Measurements from ENCODE around the gene HDAC5.

HDAC5 gene

DNA sequence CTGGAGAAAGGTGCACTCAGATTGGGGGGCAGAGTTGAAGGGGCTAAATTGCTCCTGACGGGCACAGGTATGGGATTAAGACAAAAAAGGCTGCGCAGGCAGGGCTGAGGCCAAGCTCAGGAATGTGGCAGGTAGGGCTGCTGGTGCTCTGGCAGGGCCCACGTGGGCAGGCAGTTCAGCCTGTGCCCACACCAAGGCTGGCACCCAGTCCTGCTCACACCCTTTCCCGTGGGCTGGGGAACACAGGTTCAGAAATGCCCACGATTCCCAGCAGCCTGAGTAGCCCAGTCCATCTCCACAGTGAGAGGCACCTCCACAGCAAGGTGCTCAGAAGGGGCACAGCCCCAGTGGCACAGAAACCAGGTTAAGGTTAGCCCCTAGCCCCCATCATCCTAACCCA lies 4.4 kb downstream of the HDAC5 start:
- no peak for DNase-seq (ENCODE audit: low read depth, low spot score)
- H3K4me3 ChIP-seq (ENCODE audit: low read length), result no peak overlapping the region
- H3K4me1 ChIP-seq (ENCODE audit: control insufficient read depth, insufficient read depth, low read length), result peaks cover 11% of the 10 kb centered on the region
- WGBS (ENCODE audit: insufficient coverage, insufficient read length), result no CpG with 5 or more reads among the region's 5 CpGs
- H3K27me3 ChIP-seq (ENCODE audit: control insufficient read depth, insufficient read depth, low read length), result no peaks in the 10 kb centered on the region
- H3K9me3 ChIP-seq (ENCODE audit: control insufficient read depth, insufficient read depth, low read length), result no peaks in the 10 kb centered on the region
- no peaks in the 10 kb centered on the region for H3K36me3 ChIP-seq (ENCODE audit: control insufficient read depth, insufficient read depth, low read length)
- no peak overlapping the region for H3K27ac ChIP-seq (ENCODE audit: low read length)

DNA sequence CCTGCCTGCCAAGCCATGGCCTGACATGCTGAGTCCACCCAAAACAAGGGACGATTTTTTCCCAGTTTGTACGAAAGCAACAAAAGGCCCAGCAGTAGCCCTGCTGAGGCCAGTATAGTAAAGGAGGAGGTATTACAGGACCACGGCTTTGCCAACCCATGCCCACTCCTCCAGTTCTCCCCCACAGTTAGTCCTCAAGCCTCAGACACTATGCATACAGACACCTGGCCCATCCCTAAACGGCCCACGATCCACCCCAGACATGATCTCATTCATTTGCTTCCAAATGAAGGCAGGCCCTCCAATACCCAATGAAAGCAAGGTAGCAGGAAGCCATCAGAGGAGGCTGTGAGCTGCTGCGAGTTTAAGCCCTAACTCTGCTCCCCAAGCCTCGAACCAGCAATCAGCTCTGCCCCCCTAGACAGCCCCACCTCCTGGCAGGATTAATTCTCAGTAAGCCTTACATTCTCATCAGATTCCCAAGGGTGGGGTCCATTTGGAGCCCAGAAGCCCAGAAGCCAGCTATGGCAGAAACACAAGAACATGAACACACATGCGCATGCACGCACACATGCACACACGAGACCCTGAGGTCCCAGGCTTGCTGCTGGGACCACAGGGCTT lies 4.9 kb downstream of the HDAC5 start:
- Histone ChIP-seq H3K36me3 (ENCODE audit: control insufficient read depth, insufficient read depth, low read length) (no peaks in the 10 kb centered on the region), H3K9me3 (ENCODE audit: control insufficient read depth, insufficient read depth, low read length) (no peaks in the 10 kb centered on the region), H3K27ac (ENCODE audit: low read length) (no peak overlapping the region), H3K4me1 (ENCODE audit: control insufficient read depth, insufficient read depth, low read length) (peaks cover 10% of the 10 kb centered on the region), H3K4me3 (ENCODE audit: low read length) (no peak overlapping the region), H3K27me3 (ENCODE audit: control insufficient read depth, insufficient read depth, low read length) (no peaks in the 10 kb centered on the region)
- no CpG with 5 or more reads among the region's 10 CpGs for WGBS (ENCODE audit: insufficient coverage, insufficient read length)
- DNase-seq (ENCODE audit: low read depth, low spot score), result no peak

DNA sequence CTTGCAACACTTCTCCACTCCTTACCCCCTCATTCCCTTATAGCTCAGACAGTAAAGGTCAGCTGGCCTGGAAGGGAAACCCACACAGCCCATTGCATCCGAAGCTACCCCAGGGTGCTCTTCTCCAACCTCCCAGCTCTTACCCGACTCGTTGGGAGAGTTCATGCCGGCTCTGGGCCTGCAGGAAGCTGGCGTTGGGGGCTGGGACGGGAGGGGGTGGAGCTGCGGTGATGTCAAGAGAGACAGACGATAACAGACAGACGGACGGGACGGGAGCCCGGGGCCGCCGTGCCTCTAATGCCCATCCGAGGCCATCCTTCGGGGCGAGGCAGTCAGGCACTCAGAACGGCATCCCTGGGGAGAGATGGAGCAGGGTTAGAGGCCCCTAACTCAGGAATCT lies 6.1 kb downstream of the HDAC5 start:
- H3K4me3 ChIP-seq (ENCODE audit: low read length), result no peak overlapping the region
- no peak overlapping the region for H3K27ac ChIP-seq (ENCODE audit: low read length)
- WGBS (ENCODE audit: insufficient coverage, insufficient read length), result no CpG with 5 or more reads among the region's 18 CpGs
- H3K9me3 ChIP-seq (ENCODE audit: control insufficient read depth, insufficient read depth, low read length), result no peaks in the 10 kb centered on the region
- peaks cover 9% of the 10 kb centered on the region for H3K4me1 ChIP-seq (ENCODE audit: control insufficient read depth, insufficient read depth, low read length)
- no peaks in the 10 kb centered on the region for H3K27me3 ChIP-seq (ENCODE audit: control insufficient read depth, insufficient read depth, low read length)
- no peaks in the 10 kb centered on the region for H3K36me3 ChIP-seq (ENCODE audit: control insufficient read depth, insufficient read depth, low read length)
- DNase-seq (ENCODE audit: low read depth, low spot score), result no peak

DNA sequence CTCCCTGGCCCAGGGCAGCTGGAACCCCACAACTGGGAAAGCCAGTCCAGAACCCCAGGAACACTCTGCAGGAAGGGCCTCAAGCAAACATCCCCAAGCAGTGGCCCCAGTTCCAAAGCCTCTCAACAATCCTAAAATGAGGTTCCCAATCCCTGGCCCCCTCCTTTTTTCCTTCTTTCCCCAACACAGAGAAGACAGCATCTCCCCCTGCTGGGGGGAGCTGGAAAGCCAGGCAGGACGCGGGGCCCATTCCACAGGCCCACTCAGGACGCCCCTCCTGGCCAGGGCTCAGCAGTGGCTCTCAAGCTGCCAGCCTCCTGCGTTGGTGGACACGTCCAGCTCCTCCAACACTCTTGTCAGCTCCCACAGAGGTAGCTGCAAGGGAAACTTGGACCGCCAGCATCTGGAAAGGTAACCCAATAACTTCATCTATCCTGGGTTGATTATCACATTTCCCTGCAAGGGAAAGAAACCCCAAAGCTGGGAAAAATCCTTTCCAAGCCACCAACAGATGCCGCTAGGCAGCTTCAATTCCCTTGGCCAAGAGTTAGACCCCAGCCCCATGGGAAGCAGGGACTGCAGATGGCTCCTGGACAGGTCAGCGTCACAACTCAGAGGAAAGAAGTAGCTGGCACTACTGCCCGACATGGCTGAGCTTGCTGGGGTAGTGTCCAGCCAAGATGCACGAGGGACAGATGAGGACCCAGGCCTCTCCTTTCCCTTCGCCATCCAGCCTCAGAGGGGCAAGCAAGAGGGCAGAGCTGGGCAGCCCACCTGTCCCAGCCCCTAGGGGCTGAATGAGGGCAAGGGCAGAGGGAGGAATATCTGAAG lies 7.6 kb downstream of the HDAC5 start:
- Histone ChIP-seq H3K4me3 (ENCODE audit: low read length) (no peak overlapping the region), H3K27ac (ENCODE audit: low read length) (no peak overlapping the region), H3K27me3 (ENCODE audit: control insufficient read depth, insufficient read depth, low read length) (no peaks in the 10 kb centered on the region), H3K9me3 (ENCODE audit: control insufficient read depth, insufficient read depth, low read length) (no peaks in the 10 kb centered on the region), H3K4me1 (ENCODE audit: control insufficient read depth, insufficient read depth, low read length) (peaks cover 6% of the 10 kb centered on the region), H3K36me3 (ENCODE audit: control insufficient read depth, insufficient read depth, low read length) (no peaks in the 10 kb centered on the region)
- no CpG with 5 or more reads among the region's 11 CpGs for WGBS (ENCODE audit: insufficient coverage, insufficient read length)
- DNase-seq (ENCODE audit: low read depth, low spot score), result no peak

DNA sequence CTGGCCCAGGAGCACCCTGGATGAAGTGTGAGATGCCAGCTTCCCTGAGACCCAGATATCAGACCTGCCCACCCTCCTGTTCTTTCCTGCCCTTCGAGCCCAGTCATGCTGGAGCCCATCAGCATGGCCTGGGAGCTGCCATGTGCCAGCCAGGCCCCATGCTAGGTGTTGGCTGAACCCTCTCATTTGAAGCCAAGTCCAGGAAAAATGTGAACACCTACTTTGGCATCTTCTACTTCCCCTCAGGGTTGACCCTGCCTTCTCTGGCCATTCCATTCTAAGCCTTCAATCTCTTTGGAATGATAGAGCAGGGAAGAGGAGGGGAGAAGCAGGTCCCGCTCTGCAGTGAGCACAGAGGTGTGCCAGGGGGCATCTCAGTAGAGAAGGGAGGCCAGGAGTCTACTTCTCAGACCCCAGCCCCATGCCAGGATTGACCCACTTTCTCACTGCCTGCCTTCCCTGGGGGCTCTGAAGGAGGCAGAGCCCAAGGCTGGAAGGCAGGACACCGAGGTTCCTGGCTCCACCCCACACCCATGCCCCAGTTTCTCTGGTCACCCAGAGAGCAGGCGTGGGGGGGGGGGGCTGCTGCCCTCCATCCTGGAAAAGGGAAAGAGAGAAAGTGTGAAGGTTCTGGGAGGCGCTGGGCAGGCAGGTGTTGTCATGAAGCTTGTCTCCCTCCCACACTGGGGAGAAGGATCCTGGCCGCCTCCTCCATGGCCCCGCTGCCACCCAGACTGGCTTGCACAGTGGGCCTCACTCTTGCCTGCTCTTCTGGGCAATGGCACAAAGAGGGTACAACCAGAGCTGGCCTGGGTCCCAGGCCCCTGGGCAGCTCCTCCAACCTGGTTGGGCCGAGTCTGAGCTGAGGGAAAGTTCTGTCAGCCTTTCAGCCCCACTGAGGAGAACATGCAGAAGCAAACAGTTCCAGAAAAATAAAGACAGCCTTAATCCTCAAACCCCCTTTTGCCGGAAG lies 9.3 kb downstream of the HDAC5 start:
- Histone ChIP-seq H3K4me3 (ENCODE audit: low read length) (no peak overlapping the region), H3K9me3 (ENCODE audit: control insufficient read depth, insufficient read depth, low read length) (no peaks in the 10 kb centered on the region), H3K4me1 (ENCODE audit: control insufficient read depth, insufficient read depth, low read length) (peaks cover 8% of the 10 kb centered on the region), H3K27me3 (ENCODE audit: control insufficient read depth, insufficient read depth, low read length) (no peaks in the 10 kb centered on the region), H3K27ac (ENCODE audit: low read length) (no peak overlapping the region), H3K36me3 (ENCODE audit: control insufficient read depth, insufficient read depth, low read length) (no peaks in the 10 kb centered on the region)
- no CpG with 5 or more reads among the region's 9 CpGs for WGBS (ENCODE audit: insufficient coverage, insufficient read length)
- no peak for DNase-seq (ENCODE audit: low read depth, low spot score)

DNA sequence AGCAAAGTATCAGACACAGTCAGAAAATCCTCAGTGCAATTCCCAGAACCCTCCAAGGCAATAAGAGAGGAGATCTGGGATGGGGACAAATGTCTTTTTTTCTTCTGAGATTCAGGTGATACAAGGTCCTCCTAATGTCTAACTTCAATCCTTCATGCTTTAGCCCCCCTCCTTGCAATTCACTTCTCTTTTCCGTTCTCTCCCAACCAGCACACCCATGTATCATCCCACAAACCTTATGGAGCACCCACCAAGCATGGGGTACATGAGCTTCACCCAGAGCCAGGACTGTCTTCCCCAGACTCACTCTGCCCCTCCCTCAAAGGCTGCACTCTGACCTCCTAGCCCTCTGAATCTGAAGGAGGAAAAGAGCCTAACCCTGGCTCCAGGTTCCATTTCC lies 10.1 kb downstream of the HDAC5 start:
- Histone ChIP-seq H3K36me3 (ENCODE audit: control insufficient read depth, insufficient read depth, low read length) (no peaks in the 10 kb centered on the region), H3K27ac (ENCODE audit: low read length) (no peak overlapping the region), H3K4me1 (ENCODE audit: control insufficient read depth, insufficient read depth, low read length) (peaks cover 8% of the 10 kb centered on the region), H3K4me3 (ENCODE audit: low read length) (no peak overlapping the region), H3K27me3 (ENCODE audit: control insufficient read depth, insufficient read depth, low read length) (no peaks in the 10 kb centered on the region), H3K9me3 (ENCODE audit: control insufficient read depth, insufficient read depth, low read length) (no peaks in the 10 kb centered on the region)
- no peak for DNase-seq (ENCODE audit: low read depth, low spot score)
- WGBS (ENCODE audit: insufficient coverage, insufficient read length), result no CpG with 5 or more reads among the region's 1 CpG

DNA sequence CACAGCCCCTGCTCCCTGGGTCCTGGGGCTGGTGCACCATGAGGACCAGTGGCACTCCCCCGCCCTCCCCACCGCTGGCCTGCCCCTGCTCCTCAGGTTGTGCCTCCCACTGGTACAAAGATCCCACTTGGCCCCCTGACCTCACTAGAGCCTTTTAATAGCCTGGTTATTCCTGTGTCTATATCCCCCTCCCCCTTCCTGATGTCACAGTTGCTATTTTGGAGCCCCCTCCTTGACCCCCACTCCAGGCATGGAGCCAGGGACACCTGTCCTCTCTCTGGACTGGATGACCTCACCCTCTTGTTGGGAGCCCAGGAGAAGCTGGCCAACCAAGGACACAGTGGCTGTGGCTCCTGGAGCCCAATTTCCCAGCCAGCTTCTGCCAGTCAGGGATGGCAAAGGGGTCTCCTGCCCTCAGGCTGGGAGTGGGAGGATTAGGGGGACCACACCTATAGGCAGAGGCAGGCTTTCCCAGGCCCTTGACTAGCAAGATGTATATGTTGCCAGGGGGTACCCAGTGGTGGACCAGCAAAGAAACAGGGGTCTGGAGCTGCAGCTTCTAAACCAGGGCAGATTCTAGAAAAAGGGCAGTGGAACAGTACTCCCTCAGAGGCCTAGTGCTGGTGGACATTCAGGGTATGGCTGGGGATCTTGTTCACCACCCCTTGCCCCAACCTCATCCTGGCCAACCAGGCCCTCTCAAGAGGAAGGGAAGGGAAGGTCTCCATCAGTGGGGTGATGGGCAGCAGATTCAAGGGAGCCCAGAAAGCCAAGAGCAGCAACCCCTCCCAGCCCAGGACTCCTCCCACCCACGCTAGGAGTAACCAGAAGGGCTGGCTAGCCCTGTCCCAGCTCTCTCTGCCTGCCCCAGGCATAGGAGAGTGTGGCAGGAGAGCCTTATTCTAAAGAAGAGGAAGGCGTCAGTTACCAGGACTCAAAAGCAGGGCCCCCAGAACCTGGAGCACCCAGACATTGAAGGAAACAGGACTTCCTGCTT lies 10.9 kb downstream of the HDAC5 start:
- Histone ChIP-seq H3K36me3 (ENCODE audit: control insufficient read depth, insufficient read depth, low read length) (no peaks in the 10 kb centered on the region), H3K27ac (ENCODE audit: low read length) (no peak overlapping the region), H3K4me1 (ENCODE audit: control insufficient read depth, insufficient read depth, low read length) (peaks cover 8% of the 10 kb centered on the region), H3K27me3 (ENCODE audit: control insufficient read depth, insufficient read depth, low read length) (no peaks in the 10 kb centered on the region), H3K9me3 (ENCODE audit: control insufficient read depth, insufficient read depth, low read length) (no peaks in the 10 kb centered on the region), H3K4me3 (ENCODE audit: low read length) (no peak overlapping the region)
- no CpG with 5 or more reads among the region's 4 CpGs for WGBS (ENCODE audit: insufficient coverage, insufficient read length)
- no peak for DNase-seq (ENCODE audit: low read depth, low spot score)

DNA sequence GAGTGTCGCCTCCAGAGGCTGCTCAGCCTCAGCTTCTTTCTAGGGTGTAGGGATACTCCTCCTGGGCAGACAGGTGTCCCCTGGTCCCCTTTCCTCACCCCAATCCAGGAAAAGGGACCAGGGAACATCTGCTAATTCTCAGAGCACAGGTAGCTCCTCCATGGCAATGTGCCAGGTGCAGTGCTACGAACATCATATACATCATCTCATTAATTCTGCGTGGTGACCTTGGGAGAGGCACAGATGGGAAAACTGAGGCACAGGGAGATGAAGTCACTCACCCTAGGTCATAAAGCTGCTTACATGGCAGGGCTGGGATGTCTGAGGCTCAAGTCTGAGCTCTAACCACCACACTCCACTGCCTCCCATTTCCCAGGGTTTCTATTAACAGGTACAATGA lies 11.7 kb downstream of the HDAC5 start:
- Histone ChIP-seq H3K4me3 (ENCODE audit: low read length) (no peak overlapping the region), H3K36me3 (ENCODE audit: control insufficient read depth, insufficient read depth, low read length) (no peaks in the 10 kb centered on the region), H3K27ac (ENCODE audit: low read length) (no peak overlapping the region), H3K9me3 (ENCODE audit: control insufficient read depth, insufficient read depth, low read length) (no peaks in the 10 kb centered on the region), H3K27me3 (ENCODE audit: control insufficient read depth, insufficient read depth, low read length) (no peaks in the 10 kb centered on the region), H3K4me1 (ENCODE audit: control insufficient read depth, insufficient read depth, low read length) (peaks cover 8% of the 10 kb centered on the region)
- DNase-seq (ENCODE audit: low read depth, low spot score), result no peak
- WGBS (ENCODE audit: insufficient coverage, insufficient read length), result no CpG with 5 or more reads among the region's 3 CpGs

DNA sequence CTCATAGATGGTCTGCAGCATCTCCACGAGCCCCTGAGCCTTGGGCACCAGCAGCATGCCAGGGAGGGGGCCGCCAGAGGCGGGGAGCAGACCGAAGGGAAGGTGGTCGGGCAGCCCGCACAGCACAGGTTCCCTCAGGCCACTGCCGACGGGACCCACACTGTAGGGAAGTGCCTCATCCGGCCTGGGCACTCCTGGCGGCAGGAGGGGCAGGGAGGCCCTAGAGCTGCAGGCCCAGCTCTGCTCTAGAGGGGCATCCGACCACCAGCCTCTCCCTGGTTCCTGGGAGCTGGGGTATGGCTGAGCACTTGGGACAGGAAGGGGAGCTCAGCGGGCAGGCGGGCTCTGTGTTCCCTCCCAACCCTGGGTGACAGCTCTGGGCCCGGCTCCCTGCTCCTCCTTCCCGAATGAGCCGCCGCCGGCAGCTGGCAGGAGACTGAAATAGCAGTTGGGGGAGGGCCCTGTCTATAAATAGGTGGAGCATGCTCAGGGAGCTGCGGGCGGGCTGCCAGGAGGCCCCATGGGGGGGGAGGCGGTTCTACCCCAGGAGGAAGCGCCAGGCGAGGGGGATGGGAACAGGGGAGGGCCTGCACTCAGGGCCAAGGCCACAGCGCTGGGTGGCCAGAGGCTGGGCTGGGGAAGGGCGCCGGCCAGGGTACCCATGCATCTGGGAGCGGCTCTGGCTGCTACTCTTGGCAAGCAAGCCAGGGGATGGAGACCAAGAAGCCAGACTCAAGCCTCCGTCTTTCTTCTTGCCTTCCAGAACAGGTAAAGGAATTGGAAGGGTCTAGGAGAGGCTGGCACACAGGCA lies 12.4 kb downstream of the HDAC5 start:
- Histone ChIP-seq H3K4me1 (ENCODE audit: control insufficient read depth, insufficient read depth, low read length) (peaks cover 8% of the 10 kb centered on the region), H3K4me3 (ENCODE audit: low read length) (no peak overlapping the region), H3K9me3 (ENCODE audit: control insufficient read depth, insufficient read depth, low read length) (no peaks in the 10 kb centered on the region), H3K27ac (ENCODE audit: low read length) (no peak overlapping the region), H3K27me3 (ENCODE audit: control insufficient read depth, insufficient read depth, low read length) (no peaks in the 10 kb centered on the region), H3K36me3 (ENCODE audit: control insufficient read depth, insufficient read depth, low read length) (no peaks in the 10 kb centered on the region)
- no peak for DNase-seq (ENCODE audit: low read depth, low spot score)
- no CpG with 5 or more reads among the region's 28 CpGs for WGBS (ENCODE audit: insufficient coverage, insufficient read length)

Measured in iPS DF 6.9 (cell line).